HepG2 (cell line): ENCODE data around the gene RBPMS2. TPM values are rescaled to one million over a fixed set of nuclear protein-coding genes. Genes with fewer than 3 reads are reported as not detected.

ENCODE experiments used
- ATAC-seq: fragments of 200-7000 bp; cut with Tn5 transposase; 3 replicates; pipeline ENCODE4 v1.9.1; 2020; ENCODE audit warnings: mild to moderate bottlenecking, moderate library complexity
- BruUV-seq: library from RNA; stranded (reverse); fragments of 400-500 nt; replicated peaks from 2 replicates; lab custom pipeline; 2021; lab: Mats Ljungman, UMichigan
- CTCF ChIA-PET: fragments of 300-600 bp; formaldehyde crosslinking; extraction: SDS; loops from one replicate; lab custom pipeline; 2021; ENCODE audit warnings: low total read pairs, inconsistent platforms, low intra/inter-chr PET ratio; lab: Yijun Ruan, JAX
- POLR2A ChIA-PET: fragments of 350-600 bp; sonication (Branson Sonifier 250); formaldehyde crosslinking; loops from one replicate; lab custom pipeline; 2020; ENCODE audit warnings: antibody characterized with exemption, inconsistent platforms; lab: Yijun Ruan, JAX
- DNase-seq: peaks from one replicate; pipeline ENCODE4 v3.0.0-alpha.2; 2015; ENCODE audit warnings: low spot score
- FAIRE-seq: peaks from 3 replicates; lab custom pipeline; 2011; peaks lifted over from hg19 to GRCh38; lab: Jason Lieb, UNC
- H2AFZ ChIP-seq: one replicate; pipeline ENCODE4 v1.6.1; 2011; ENCODE audit warnings: low read length, inconsistent platforms
- H3K27ac ChIP-seq: fragments of 300-600 bp; 3 replicates; pipeline ENCODE4 v1.8.0; 2011; ENCODE audit warnings: mixed run types, mild to moderate bottlenecking, mixed read lengths, low read length, inconsistent platforms; ENCODE audit not compliant: insufficient read depth; ENCODE audit errors: extremely low read length
- H3K27me3 ChIP-seq, 2 experiments: fragments of 200-600 bp in 1 of 2; 2 replicates in 1 of 2; 3 replicates in 1 of 2; pipeline versions ENCODE4 v1.6.0 to v1.8.0; 2011; ENCODE audit warnings: low read length in 2 of 2, mild to moderate bottlenecking in 2 of 2, moderate library complexity in 2 of 2, inconsistent platforms in 1 of 2; ENCODE audit not compliant: insufficient read depth in 2 of 2, control insufficient read depth in 1 of 2
- H3K36me3 ChIP-seq, 2 experiments: fragments of 200-600 bp in 1 of 2; replicated peaks in 1 of 2; 2 replicates in 1 of 2; 3 replicates in 1 of 2; pipeline versions ENCODE4 v1.5.1 to v1.8.0; 2011; ENCODE audit warnings: low read length in 2 of 2, inconsistent platforms in 1 of 2; ENCODE audit not compliant: insufficient read depth in 2 of 2, control insufficient read depth in 1 of 2
- H3K4me1 ChIP-seq: 2 replicates; pipeline ENCODE4 v1.5.1; 2012; ENCODE audit warnings: low read length, inconsistent platforms; ENCODE audit not compliant: insufficient read depth
- H3K4me2 ChIP-seq: 2 replicates; pipeline ENCODE4 v1.6.0; 2011; ENCODE audit warnings: low read depth, low read length, inconsistent platforms
- H3K4me3 ChIP-seq, 3 experiments: fragments of 200-600 bp in 1 of 3; sonication (generic), shearing (Covaris generic) in 1 of 3; replicated peaks in 1 of 3; 2 replicates each; pipeline ENCODE4 v1.5.1; 2011 to 2016; ENCODE audit warnings: low read length in 3 of 3, inconsistent platforms in 2 of 3, low read depth in 2 of 3, mild to moderate bottlenecking in 2 of 3, control low read depth in 1 of 3, mixed read lengths in 1 of 3; ENCODE audit not compliant: insufficient read depth in 1 of 3
- H3K79me2 ChIP-seq: one replicate; pipeline ENCODE4 v1.6.1; 2011; ENCODE audit warnings: low read length, inconsistent platforms; ENCODE audit not compliant: insufficient read depth
- H3K9ac ChIP-seq: 2 replicates; pipeline ENCODE4 v1.6.0; 2011; ENCODE audit warnings: mild to moderate bottlenecking, low read depth, low read length, inconsistent platforms; ENCODE audit not compliant: insufficient read depth
- H3K9me3 ChIP-seq: 2 replicates; pipeline ENCODE4 v1.5.1; 2012; ENCODE audit warnings: mild to moderate bottlenecking, low read length
- H4K20me1 ChIP-seq: 2 replicates; pipeline ENCODE4 v1.6.0; 2011; ENCODE audit warnings: inconsistent platforms, mild to moderate bottlenecking, low read length, moderate library complexity; ENCODE audit not compliant: insufficient read depth
- NR1H2 ChIP-seq: sonication (generic); formaldehyde crosslinking; IDR thresholded peaks from 2 replicates; pipeline ENCODE4 v1.8.1; 2022; ENCODE audit warnings: low read depth, missing genetic modification reagents, borderline replicate concordance
- SNAI1 ChIP-seq: sonication (generic); formaldehyde crosslinking; IDR thresholded peaks from 2 replicates; pipeline ENCODE4 v1.5.0; 2020; ENCODE audit warnings: mild to moderate bottlenecking, missing genetic modification reagents, borderline replicate concordance
- STAT5B ChIP-seq: sonication (generic); formaldehyde crosslinking; IDR thresholded peaks from 2 replicates; pipeline ENCODE4 v1.4.0; 2020; ENCODE audit warnings: missing genetic modification reagents
- TP53 ChIP-seq: sonication (generic); formaldehyde crosslinking; conservative IDR thresholded peaks from 2 replicates; pipeline ENCODE4 v1.4.0; 2020; ENCODE audit warnings: missing genetic modification reagents
- ZNF180 ChIP-seq: sonication (generic); formaldehyde crosslinking; IDR thresholded peaks from 2 replicates; pipeline ENCODE4 v1.4.0; 2020; ENCODE audit warnings: low read depth, missing genetic modification reagents, borderline replicate concordance
- ZNF468 ChIP-seq: sonication (generic); formaldehyde crosslinking; IDR thresholded peaks from 2 replicates; pipeline ENCODE4 v1.8.0; 2022; ENCODE audit warnings: mild to moderate bottlenecking, moderate library complexity, missing genetic modification reagents
- ZNF530 ChIP-seq: sonication (generic); formaldehyde crosslinking; IDR thresholded peaks from 2 replicates; pipeline ENCODE4 v1.5.0; 2020; ENCODE audit warnings: low read depth, mild to moderate bottlenecking, missing genetic modification reagents
- ZNF747 ChIP-seq: sonication (generic); formaldehyde crosslinking; IDR thresholded peaks from 2 replicates; pipeline ENCODE4 v1.8.1; 2023; ENCODE audit warnings: missing genetic modification reagents, mild to moderate bottlenecking, borderline replicate concordance
- WGBS: methylation state at CpG from one replicate; pipeline ENCODE4 v1.1.6; 2017; ENCODE audit warnings: low lambda C conversion rate; 5-methylcytosine and 5-hydroxymethylcytosine counted together
- in situ Hi-C: cut with HindIII; loops from 2 replicates; pipeline ENCODE4 v1.10.0; 2017; ENCODE audit warnings: low pct_unique_long_range_greater_than_20kb; ENCODE audit not compliant: extremely low pct_ligation_motif_present
- intact Hi-C: fragments of 100-400 bp; cut with micrococcal nuclease; formaldehyde crosslinking; loops from one replicate; pipeline ENCODE4 v1.10.0; 2022; ENCODE audit not compliant: unreplicated experiment
- polyA plus RNA-seq, 8 experiments: library from polyadenylated mRNA; depleted of rRNA in 3 of 8; stranded (reverse) in 7 of 8; unstranded in 1 of 8; fragments of >200 nt; fragmentation: Illumina TruSeq in 4 of 8; extraction: Trizol in 4 of 8; gene quantifications; 2 replicates each; pipeline versions ENCODE4 v1.2.1 to v1.2.3, GENCODE V29; 2011 to 2016; ENCODE audit warnings: low read depth in 4 of 8, missing spikeins in 1 of 8, mixed read lengths in 1 of 8; ENCODE audit not compliant: insufficient read depth in 1 of 8
- total RNA-seq, 5 experiments: library from RNA; depleted of rRNA; stranded (reverse); fragments of >200 nt; fragmentation: Illumina TruSeq; extraction: Trizol; gene quantifications; 2 replicates each; pipeline ENCODE4 v1.2.3, GENCODE V29; 2016; ENCODE audit warnings: low read depth in 1 of 5
- TF ChIP-seq, protein P1 (sequence below): sonication (generic); formaldehyde crosslinking; IDR thresholded peaks from 2 replicates; pipeline ENCODE4 v1.4.0; 2020; ENCODE audit warnings: missing genetic modification reagents
- TF ChIP-seq, protein P2 (sequence below): sonication (generic); formaldehyde crosslinking; IDR thresholded peaks from 2 replicates; pipeline ENCODE4 v1.4.0; 2020; ENCODE audit warnings: missing genetic modification reagents, borderline replicate concordance
- TF ChIP-seq, protein P3 (sequence below): sonication (generic); formaldehyde crosslinking; IDR thresholded peaks from 2 replicates; pipeline ENCODE4 v1.5.0; 2020; ENCODE audit warnings: missing genetic modification reagents

Gene RBPMS2
- total and polyA plus RNA-seq, 2 of the 13 experiments (the other 11 are each of a cell fraction or from before 2014, with no cell fraction given), result 0.08 TPM; not detected in 1

DNA sequence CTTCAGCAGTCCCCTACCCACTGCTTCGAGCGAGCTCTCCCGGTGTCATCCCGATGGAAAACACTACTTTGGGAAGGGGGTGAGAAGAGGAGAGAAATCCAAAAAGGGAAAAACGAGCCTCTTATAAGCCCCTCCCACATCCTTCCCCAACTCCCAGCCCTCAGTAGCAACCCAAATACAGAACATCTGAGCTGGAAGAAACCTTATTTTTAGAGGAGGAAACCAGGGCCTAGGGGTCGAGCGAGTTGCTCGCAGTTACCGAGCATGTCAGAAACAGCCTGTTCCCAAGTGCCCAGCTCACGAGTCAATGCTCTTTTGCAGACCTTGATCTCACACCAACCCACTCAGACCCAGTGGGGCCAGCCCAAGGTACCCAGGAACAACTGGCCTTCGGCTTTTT is 14.2 kb downstream of the RBPMS2 start (continued):
- no peak for TF ChIP-seq NR1H2 (CRISPR knock-in tag)
- TF ChIP-seq ZNF747 (CRISPR knock-in tag), result no peak

DNA sequence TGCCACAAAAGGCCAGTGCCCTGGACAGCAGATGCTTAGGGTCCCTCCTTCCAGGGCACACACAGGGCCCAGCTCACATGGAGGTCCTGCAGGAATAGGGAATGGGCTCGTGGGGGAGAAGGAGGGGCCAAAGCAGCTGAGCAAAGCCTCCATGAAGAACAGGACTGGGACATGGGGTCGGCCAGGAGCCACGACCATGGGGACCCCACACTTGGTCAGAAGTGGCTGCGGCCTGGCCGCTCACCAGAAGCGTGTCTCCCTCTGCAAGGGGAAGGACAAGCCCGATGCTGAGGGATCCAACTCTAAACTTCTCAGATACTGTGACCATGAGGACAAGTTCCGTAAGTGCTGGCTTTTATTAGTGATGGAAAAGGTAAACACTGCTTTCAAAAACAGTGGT is 15.3 kb downstream of the RBPMS2 start:
- DNase-seq, result no peak
- Histone ChIP-seq H3K27ac (no peak overlapping the region), H3K79me2 (no peaks in the 10 kb centered on the region), H4K20me1 (no peaks in the 10 kb centered on the region), H3K9me3 (no peaks in the 10 kb centered on the region), H3K36me3 (no peaks in the 10 kb centered on the region)
- WGBS, result 35% methylated on average over 7 of the region's 8 CpGs
- POLR2A ChIA-PET, result no interaction called here
- TF ChIP-seq ZNF468 (CRISPR knock-in tag) (no peak), ZNF180 (CRISPR knock-in tag) (no peak), STAT5B (CRISPR knock-in tag) (no peak), SNAI1 (CRISPR knock-in tag) (no peak), ZNF530 (CRISPR knock-in tag) (no peak), TP53 (no peak)
- TF ChIP-seq, protein P1, sequence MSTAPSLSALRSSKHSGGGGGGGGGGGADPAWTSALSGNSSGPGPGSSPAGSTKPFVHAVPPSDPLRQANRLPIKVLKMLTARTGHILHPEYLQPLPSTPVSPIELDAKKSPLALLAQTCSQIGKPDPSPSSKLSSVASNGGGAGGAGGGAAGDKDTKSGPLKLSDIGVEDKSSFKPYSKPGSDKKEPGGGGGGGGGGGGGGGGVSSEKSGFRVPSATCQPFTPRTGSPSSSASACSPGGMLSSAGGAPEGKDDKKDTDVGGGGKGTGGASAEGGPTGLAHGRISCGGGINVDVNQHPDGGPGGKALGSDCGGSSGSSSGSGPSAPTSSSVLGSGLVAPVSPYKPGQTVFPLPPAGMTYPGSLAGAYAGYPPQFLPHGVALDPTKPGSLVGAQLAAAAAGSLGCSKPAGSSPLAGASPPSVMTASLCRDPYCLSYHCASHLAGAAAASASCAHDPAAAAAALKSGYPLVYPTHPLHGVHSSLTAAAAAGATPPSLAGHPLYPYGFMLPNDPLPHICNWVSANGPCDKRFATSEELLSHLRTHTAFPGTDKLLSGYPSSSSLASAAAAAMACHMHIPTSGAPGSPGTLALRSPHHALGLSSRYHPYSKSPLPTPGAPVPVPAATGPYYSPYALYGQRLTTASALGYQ (CRISPR knock-in tag), result no peak
- TF ChIP-seq, protein P2, sequence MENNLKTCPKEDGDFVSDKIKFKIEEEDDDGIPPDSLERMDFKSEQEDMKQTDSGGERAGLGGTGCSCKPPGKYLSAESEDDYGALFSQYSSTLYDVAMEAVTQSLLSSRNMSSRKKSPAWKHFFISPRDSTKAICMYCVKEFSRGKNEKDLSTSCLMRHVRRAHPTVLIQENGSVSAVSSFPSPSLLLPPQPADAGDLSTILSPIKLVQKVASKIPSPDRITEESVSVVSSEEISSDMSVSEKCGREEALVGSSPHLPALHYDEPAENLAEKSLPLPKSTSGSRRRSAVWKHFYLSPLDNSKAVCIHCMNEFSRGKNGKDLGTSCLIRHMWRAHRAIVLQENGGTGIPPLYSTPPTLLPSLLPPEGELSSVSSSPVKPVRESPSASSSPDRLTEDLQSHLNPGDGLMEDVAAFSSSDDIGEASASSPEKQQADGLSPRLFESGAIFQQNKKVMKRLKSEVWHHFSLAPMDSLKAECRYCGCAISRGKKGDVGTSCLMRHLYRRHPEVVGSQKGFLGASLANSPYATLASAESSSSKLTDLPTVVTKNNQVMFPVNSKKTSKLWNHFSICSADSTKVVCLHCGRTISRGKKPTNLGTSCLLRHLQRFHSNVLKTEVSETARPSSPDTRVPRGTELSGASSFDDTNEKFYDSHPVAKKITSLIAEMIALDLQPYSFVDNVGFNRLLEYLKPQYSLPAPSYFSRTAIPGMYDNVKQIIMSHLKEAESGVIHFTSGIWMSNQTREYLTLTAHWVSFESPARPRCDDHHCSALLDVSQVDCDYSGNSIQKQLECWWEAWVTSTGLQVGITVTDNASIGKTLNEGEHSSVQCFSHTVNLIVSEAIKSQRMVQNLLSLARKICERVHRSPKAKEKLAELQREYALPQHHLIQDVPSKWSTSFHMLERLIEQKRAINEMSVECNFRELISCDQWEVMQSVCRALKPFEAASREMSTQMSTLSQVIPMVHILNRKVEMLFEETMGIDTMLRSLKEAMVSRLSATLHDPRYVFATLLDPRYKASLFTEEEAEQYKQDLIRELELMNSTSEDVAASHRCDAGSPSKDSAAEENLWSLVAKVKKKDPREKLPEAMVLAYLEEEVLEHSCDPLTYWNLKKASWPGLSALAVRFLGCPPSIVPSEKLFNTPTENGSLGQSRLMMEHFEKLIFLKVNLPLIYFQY (CRISPR knock-in tag), result no peak
- TF ChIP-seq, protein P3, sequence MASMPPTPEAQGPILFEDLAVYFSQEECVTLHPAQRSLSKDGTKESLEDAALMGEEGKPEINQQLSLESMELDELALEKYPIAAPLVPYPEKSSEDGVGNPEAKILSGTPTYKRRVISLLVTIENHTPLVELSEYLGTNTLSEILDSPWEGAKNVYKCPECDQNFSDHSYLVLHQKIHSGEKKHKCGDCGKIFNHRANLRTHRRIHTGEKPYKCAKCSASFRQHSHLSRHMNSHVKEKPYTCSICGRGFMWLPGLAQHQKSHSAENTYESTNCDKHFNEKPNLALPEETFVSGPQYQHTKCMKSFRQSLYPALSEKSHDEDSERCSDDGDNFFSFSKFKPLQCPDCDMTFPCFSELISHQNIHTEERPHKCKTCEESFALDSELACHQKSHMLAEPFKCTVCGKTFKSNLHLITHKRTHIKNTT, result no peak
- TF ChIP-seq, all 625 proteins: peak for 0
- in situ Hi-C loops, result no loop called here
- CTCF ChIA-PET, result no interaction called here
- no TSS peak for BruUV-seq
- H3K4me1 ChIP-seq, result peaks cover 18% of the 10 kb centered on the region
- H3K4me2 ChIP-seq, result no peak overlapping the region
- peaks cover 7 to 26% of the 10 kb centered on the region in 2 experiments; a peak in 4 of 5 replicates for H3K27me3 ChIP-seq
- FAIRE-seq (no peak), ATAC-seq (no peak)
- no peak overlapping the region for H3K9ac ChIP-seq
- H2AFZ ChIP-seq, result no peak overlapping the region
- intact Hi-C loops, result no loop called here
- no peak overlapping the region for H3K4me3 ChIP-seq
